ENCODE results near the gene B3GAT1.
A peak's percentile ranks its signal among the peaks of the same experiment; 100 is the strongest.
"Not testable (repeated sequence)": the region's sequence is repeated elsewhere in the genome, so short reads cannot be mapped to it uniquely, and the experiment has no call there.

Gene B3GAT1

DNA sequence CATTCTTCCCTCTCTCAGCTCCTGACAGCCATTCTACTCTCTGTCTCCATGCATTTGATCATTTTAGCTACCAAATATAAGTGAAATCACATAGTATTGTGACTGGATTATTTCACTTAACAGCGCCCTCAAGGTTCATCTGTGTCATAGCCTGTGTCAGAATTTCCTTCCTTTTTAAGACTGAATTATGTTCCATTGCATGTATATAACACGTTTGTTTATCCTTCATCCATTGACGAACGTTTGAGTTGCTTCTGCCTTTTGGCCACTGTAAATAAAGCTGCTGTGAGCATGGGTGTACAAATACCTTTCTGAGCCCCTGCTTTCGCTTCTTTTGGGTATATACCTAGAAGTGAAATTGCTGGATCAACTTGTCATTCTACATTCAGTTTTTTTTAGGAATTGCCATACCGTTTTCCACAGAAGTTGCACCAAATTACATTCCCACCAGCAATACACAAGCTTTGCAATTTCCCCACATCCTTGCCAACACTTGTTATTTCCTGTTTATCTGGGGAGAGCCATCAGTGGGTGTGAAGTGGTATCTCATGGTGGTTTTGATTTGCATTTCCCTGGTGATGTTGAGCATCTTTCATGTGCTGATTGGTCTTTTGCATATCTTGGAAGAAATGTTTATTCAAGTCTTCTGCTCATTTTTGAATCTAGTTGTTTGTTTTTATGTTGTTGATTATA is 62.8 kb downstream of the B3GAT1 start:
- no peak for DNase-seq

DNA sequence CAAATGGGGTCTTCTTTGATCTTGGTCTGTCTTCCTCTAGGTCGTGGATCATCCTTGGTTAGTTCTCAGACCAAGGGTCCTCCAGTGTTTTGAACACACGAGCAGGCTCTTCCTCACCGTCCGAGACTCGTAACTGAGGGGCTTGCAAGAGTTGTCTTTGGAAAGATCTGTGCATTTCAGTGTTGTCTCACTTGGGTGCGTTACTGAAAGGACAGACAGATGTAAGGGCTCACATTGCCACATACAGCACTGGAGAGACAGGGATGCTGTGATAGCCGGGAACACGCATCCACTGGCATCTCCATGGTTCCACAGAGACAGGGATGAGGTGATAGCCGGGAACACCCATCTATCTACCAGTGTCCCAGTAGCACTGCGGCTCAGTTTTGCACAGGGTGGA is 64.6 kb downstream of the B3GAT1 start:
- no peak for DNase-seq

DNA sequence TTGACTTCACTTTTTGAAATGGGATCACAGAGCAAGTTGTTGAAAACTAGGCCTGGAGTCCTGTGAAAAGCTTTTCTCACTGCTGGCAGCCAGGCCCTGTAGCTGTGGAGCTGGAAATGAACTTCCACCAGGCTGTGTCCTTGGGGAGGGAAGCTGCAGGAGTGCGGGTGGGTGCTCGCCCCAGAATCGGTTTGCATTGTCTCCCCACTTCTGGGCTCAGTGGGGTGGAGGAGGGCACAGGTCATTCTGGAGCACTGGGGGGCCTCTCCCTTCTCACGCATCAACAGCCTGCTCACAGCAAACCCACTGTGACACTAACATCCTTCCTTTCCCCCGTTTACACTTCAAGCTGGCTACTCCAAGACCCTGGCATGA is 65.1 kb downstream of the B3GAT1 start:
- no peak for DNase-seq

- no peak for DNase-seq
Measured at GRCh38 chr11:134346101-134346975, 65.7 kb downstream of the B3GAT1 start.

DNA sequence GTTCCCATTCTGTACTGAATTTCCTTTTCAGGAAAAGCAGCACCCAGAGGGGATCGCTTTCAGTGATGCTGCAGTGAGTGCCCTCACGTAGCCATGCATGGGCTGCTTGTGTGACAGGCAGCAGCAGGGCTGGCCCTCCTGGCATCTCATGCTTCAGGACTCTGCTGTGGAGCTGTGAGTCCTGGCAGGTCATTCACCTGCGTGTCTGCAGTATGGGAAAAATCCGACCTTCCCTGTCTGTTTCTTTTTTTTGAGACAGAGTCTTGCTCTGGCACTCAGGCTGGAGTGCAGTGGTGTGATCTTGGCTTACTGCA is 66.8 kb downstream of the B3GAT1 start:
- DNase-seq = no peak

DNA sequence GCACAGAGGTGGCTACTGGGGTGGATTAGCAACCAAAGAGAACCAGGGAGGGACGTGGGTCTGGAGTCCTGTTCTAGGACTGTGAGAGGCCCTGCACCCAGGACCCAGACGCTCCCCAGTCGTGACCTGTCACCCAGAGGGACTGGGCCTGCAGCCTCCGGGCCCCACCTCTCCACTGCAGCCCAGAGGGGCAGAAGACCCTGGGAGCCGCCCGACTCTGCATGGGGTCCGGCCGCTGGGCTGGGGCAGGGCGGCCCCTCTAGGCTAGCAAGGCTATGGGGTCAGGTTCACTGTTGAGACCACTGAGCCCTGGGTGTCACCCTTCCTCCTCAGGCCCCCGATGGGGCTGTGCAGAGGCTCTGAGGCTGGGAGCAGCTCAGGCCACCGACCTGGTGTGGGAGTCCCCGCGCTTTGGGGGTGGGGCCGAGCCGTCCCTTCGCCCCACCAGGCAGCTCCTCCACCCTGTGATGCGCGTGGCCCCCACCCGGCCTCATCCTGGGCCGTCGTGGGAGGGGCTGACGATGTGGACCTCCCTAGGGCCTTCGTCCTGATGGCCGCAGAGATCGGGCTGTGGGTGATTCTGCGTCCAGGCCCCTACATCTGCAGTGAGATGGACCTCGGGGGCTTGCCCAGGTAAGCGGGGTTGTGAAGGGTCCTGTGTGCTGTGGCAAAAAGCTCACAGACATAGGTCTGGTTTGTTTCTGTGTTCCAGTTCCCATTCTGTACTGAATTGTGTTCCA is 67.4 kb downstream of the B3GAT1 start:
- DNase-seq = not testable (repeated sequence)

GRCh38 chr11:134343646-134344045 is 68.4 kb downstream of the B3GAT1 start:
- no peak for DNase-seq

- DNase-seq = no peak
Measured at GRCh38 chr11:134342572-134343340, 69.3 kb downstream of the B3GAT1 start.

GRCh38 chr11:134341805-134342571 is 70.1 kb downstream of the B3GAT1 start:
- DNase-seq = no peak

DNA sequence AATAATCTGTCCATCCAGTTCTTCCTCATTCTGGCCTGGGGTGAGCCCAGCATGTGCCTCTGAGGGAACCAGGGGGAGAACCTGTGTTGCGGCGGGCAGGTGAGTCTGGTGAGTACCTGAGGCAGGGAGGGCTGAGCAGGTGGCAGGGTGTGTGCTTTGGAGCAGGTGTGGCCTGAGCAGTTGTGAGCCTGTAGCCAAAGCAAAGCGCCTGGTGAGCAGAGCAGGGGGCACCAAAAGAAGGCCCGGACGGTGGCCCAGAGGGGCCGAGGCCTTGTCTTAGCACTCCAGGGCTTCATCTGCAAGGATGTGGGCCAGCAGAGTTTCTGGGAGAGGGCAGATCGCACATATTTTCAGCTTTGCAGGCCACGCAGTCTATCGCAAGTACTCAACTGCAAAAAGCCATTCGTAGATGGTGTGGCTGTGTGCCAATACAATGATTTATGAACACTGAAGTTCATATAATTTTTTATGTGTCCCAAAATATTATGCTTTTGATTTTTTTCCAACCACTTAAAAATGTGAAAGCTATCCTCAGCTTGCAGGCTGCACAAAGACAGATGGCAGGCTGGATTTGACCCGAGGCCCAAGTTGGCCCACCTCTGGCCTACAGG is 71.6 kb downstream of the B3GAT1 start:
- DNase-seq = no peak

DNA sequence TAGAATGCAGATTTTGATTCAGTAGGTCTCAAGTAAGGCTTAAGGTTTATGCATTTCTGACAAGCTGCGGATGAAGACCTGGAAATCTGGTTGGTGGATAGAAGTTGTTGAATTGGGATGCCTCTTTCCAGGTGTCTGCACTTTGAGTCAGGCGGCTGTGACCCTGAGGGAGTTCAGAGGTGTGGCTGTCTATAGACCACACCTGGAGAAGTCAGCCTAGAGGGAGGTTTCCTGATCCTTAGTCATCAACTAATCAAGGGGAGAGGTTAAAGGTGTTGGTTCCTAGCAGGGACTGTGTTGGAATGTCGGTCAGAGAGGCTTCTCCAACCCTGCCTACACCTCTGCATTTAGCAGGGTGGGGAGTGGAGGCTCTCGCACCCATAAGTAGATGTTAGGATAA is 72.3 kb downstream of the B3GAT1 start:
- DNase-seq = no peak

DNA sequence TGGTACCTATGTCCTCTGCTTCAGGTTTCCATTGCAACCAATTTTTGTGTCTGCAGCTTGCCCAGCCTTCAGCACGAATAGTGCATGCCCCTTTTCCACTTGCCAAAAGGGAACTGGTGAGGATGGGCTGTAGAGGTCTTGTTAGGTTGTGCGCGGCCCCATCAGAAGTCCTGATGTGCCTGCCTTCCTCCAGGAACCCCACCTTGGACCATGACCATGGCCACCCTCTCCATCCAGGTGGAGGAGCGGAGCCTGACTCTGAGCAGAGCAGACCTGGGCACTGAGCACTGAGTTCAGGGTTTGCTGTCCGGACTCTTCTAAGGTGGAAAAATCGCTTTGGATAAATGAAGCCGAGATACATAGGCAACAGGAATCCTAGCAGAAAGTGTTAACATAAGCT is 73.4 kb downstream of the B3GAT1 start:
- DNase-seq = no peak

GRCh38 chr11:134338068-134338467 is 74.0 kb downstream of the B3GAT1 start:
- DNase-seq = no peak

DNA sequence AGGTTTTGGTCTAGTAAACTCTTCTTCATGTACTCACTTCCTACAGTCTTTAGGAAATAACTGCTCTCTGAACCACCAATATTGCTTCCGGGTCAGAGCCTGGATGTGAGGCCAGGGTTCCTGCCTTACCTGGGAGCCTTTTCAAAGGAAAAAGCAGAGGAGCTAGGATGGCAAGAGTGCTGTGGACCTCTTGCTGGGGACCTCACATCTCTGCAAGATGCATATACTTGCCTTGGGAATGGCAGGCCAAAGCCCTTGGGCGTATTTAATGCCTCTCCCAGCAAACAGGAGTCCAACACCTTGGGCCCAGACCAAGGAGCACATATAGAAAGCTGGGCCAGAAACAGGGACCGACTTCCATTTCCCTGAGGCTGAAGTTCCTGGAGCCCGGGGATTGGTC is 75.0 kb downstream of the B3GAT1 start:
- no peak for DNase-seq

DNA sequence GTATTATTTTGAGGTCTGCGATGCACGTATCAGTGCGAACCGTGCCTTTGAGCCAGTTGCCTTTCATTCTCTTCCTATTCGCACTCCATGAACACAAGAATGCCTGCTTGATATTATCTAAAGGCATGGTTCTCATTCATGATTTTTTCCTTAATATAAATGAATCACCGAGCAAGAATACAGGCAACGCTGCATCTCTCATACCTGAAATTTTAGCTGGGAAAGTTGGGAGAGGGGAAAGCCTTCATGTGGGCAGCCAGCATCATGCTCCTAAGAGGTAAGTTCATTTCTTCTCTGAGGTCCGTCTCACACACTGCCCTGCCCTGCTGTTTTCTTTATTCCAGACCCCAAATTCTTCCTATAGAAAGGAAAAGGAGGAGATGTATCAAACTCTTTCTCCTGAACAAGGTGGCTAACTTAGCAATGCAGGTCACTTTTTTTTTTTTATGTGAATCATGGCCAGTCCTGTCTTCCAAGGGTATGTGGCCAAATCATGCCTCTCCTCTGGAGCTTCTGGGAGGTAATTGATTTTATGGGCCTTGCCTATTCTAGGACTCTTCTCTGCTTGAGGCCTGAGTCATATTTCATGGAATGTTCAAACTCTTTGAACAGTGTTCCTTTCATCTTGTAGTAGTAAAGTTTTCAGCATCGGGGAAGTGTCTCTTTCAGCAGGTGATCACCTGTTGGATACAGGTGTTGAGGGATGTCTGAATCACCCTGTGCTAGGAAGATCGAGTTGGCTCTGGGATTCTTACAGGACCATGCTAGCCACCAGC is 77.1 kb downstream of the B3GAT1 start:
- DNase-seq = no peak

GRCh38 chr11:134333946-134334345 is 78.1 kb downstream of the B3GAT1 start:
- DNase-seq = no peak

DNA sequence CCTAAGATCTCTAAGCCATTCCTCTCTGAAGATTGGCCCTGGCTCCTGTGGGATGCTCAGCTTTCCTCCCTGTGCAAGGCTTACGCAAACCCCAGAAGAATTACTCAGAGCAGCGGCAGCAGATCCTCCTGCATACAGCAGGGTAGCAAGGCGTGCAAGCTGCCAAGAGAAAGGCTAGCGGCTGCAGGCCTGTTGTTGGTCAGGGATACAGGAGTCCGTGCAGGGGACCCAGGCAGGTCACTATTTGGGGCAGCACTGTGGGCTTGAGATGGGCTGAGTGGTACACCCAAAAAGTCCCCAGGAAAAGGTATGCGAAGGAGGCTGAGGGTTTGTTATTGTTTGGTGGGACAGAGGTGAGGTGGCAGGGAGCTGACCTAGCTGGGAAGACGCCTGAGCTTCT is 78.7 kb downstream of the B3GAT1 start:
- no peak for DNase-seq

- no peak for DNase-seq
Measured at GRCh38 chr11:134332782-134333181, 79.3 kb downstream of the B3GAT1 start.

GRCh38 chr11:134332189-134332631 is 79.8 kb downstream of the B3GAT1 start:
- DNase-seq = no peak

GRCh38 chr11:134331354-134332188 is 80.5 kb downstream of the B3GAT1 start, which contains the start of gene GLB1L2:
TSS of gene GLB1L2 (plus strand) at chr11:134331988. CDS start at chr11:134332062, 74 bp downstream.
- DNase-seq = peak; percentile 40

Measured in NCI-H1417 treated with DMSO at 0.1 percent for 48 hours (cell line).